Activated T-helper 1 cell treated with anti-CD3 and anti-CD28 coated beads, Interleukin-2, amount 50 U/mL, for 16 hours (primary cell): ENCODE measurements around the gene OR52D1.

ENCODE experiments used
- DNase-seq, 2 donors: peaks; one replicate each; pipeline ENCODE4 v3.0.0-alpha.2; 2020; ENCODE audit warnings: low read depth in 1 of 2, low spot score in 1 of 2

Gene OR52D1

GRCh38 chr11:5488385-5488784 is at the start of gene OR52D1:
OR52D1 (plus strand) TSS chr11:5488685; CDS start chr11:5488707, 22 bp downstream.
- DNase-seq = no peak

GRCh38 chr11:5441414-5441813 is 47.1 kb upstream of the OR52D1 start, which contains the start of gene OR51I1:
OR51I1 (minus strand) TSS chr11:5441514; CDS start chr11:5441514, 0 bp downstream.
- DNase-seq = no peak

- DNase-seq = no peak
These were observed 44.6 kb upstream of the OR52D1 start for GRCh38 chr11:5443835-5444393.

GRCh38 chr11:5449023-5449422 is 39.5 kb upstream of the OR52D1 start, which contains the start of gene OR51I2:
OR51I2 (plus strand) TSS chr11:5449323; CDS start chr11:5453489, 4,166 bp downstream.
- no peak for DNase-seq

GRCh38 chr11:5449432-5449831 is 39.1 kb upstream of the OR52D1 start:
- no peak for DNase-seq

GRCh38 chr11:5460983-5461621 is 27.4 kb upstream of the OR52D1 start:
- DNase-seq = no peak

- DNase-seq = no peak
These were observed 21.0 kb upstream of the OR52D1 start for GRCh38 chr11:5467527-5467926.

- DNase-seq = no peak
These were observed 14.6 kb upstream of the OR52D1 start for GRCh38 chr11:5473921-5474320.

- DNase-seq = no peak
These were observed 12.2 kb upstream of the OR52D1 start for GRCh38 chr11:5476186-5476819.

GRCh38 chr11:5486003-5486402 is 2.5 kb upstream of the OR52D1 start:
- no peak for DNase-seq

- DNase-seq = no peak
These were observed 2.1 kb upstream of the OR52D1 start for GRCh38 chr11:5486421-5486820.

- DNase-seq = no peak
These were observed 414 bp downstream of the OR52D1 start for GRCh38 chr11:5488798-5489399.

- DNase-seq = no peak
These were observed 1.3 kb downstream of the OR52D1 start for GRCh38 chr11:5489576-5490357.

- DNase-seq = no peak
These were observed 11.2 kb downstream of the OR52D1 start for GRCh38 chr11:5499671-5500070.

- DNase-seq = no peak
These were observed 11.9 kb downstream of the OR52D1 start for GRCh38 chr11:5500393-5500801.

- DNase-seq = no peak
These were observed 16.0 kb downstream of the OR52D1 start for GRCh38 chr11:5504403-5504921.

- no peak for DNase-seq
These were observed 17.0 kb downstream of the OR52D1 start for GRCh38 chr11:5505363-5506048.

GRCh38 chr11:5507177-5507932 is 18.9 kb downstream of the OR52D1 start:
- DNase-seq = no peak

GRCh38 chr11:5507933-5508305 is 19.4 kb downstream of the OR52D1 start:
- no peak for DNase-seq

- no peak for DNase-seq
These were observed 20.1 kb downstream of the OR52D1 start for GRCh38 chr11:5508605-5509004.
